HPDE6-E6E7 (cell line): Measurements from ENCODE around the gene STYXL1.

ENCODE experiments used
- DNase-seq: peaks from one replicate; pipeline ENCODE4 v3.0.0; 2011; ENCODE audit warnings: missing footprints; ENCODE audit errors: extremely low spot score

Gene STYXL1

GRCh38 chr7:75955331-75955955 is 92.4 kb downstream of the STYXL1 start:
- DNase-seq: no peak

- DNase-seq: no peak
Observed at GRCh38 chr7:75953931-75954330, 93.9 kb downstream of the STYXL1 start.

- no peak for DNase-seq
Observed at GRCh38 chr7:75953431-75953830, 94.4 kb downstream of the STYXL1 start.

GRCh38 chr7:75951506-75951905 is 96.3 kb downstream of the STYXL1 start:
- DNase-seq: peak; percentile 53

- no peak for DNase-seq
Observed at GRCh38 chr7:75950111-75950681, 97.6 kb downstream of the STYXL1 start.

GRCh38 chr7:75948179-75948578 is 99.6 kb downstream of the STYXL1 start:
- DNase-seq: no peak
